ENCODE measurements around the gene TESK2.

The TESK2 gene

GRCh38 chr1:45452503-45452902 lies 38.5 kb downstream of the TESK2 start:
- Histone ChIP-seq H3K27ac (no peak overlapping the region), H3K4me2 (no peak overlapping the region), H3K4me1 (ENCODE audit: low read depth, poor library complexity, severe bottlenecking) (no peaks in the 10 kb centered on the region), H3K79me2 (ENCODE audit: insufficient read depth, low read depth) (no peaks in the 10 kb centered on the region), H4K20me1 (ENCODE audit: insufficient read depth) (no peaks in the 10 kb centered on the region), H3K27me3 (ENCODE audit: insufficient read depth, low read depth) (no peaks in the 10 kb centered on the region), H2AFZ (ENCODE audit: low read depth) (no peak overlapping the region), H3K9ac (no peak overlapping the region), H3K36me3 (ENCODE audit: insufficient read depth) (no peaks in the 10 kb centered on the region), H3K4me3 (IDR thresholded peaks at IDR 0.05; ENCODE audit: insufficient read depth, low read depth, low read length) (no peak overlapping the region)
- TF ChIP-seq CTCF (conservative IDR thresholded peaks at IDR 0.05; ENCODE audit: low read depth, low read length), result no peak

- Histone ChIP-seq H3K4me1 (ENCODE audit: low read depth, poor library complexity, severe bottlenecking) (no peaks in the 10 kb centered on the region), H3K27ac (no peak overlapping the region), H3K79me2 (ENCODE audit: insufficient read depth, low read depth) (no peaks in the 10 kb centered on the region), H2AFZ (ENCODE audit: low read depth) (no peak overlapping the region), H3K4me2 (no peak overlapping the region), H3K4me3 (IDR thresholded peaks at IDR 0.05; ENCODE audit: insufficient read depth, low read depth, low read length) (no peak overlapping the region), H3K9ac (no peak overlapping the region), H3K36me3 (ENCODE audit: insufficient read depth) (no peaks in the 10 kb centered on the region), H3K27me3 (ENCODE audit: insufficient read depth, low read depth) (no peaks in the 10 kb centered on the region), H4K20me1 (ENCODE audit: insufficient read depth) (no peaks in the 10 kb centered on the region)
- TF ChIP-seq CTCF (conservative IDR thresholded peaks at IDR 0.05; ENCODE audit: low read depth, low read length), result no peak
These were observed 42.6 kb downstream of the TESK2 start for GRCh38 chr1:45448357-45448756.

GRCh38 chr1:45446950-45447672 lies 43.9 kb downstream of the TESK2 start:
- H3K4me1 ChIP-seq (ENCODE audit: low read depth, poor library complexity, severe bottlenecking), result no peaks in the 10 kb centered on the region
- no peaks in the 10 kb centered on the region for H3K27me3 ChIP-seq (ENCODE audit: insufficient read depth, low read depth)
- H3K79me2 ChIP-seq (ENCODE audit: insufficient read depth, low read depth), result no peaks in the 10 kb centered on the region
- H3K27ac ChIP-seq, result no peak overlapping the region
- no peaks in the 10 kb centered on the region for H4K20me1 ChIP-seq (ENCODE audit: insufficient read depth)
- no peak overlapping the region for H3K4me2 ChIP-seq
- H3K4me3 ChIP-seq (IDR thresholded peaks at IDR 0.05; ENCODE audit: insufficient read depth, low read depth, low read length), result no peak overlapping the region
- no peak for TF ChIP-seq CTCF (conservative IDR thresholded peaks at IDR 0.05; ENCODE audit: low read depth, low read length)
- no peak overlapping the region for H3K9ac ChIP-seq
- H3K36me3 ChIP-seq (ENCODE audit: insufficient read depth), result no peaks in the 10 kb centered on the region
- H2AFZ ChIP-seq (ENCODE audit: low read depth), result no peak overlapping the region

- H3K4me1 ChIP-seq (ENCODE audit: low read depth, poor library complexity, severe bottlenecking), result no peaks in the 10 kb centered on the region
- no peak for TF ChIP-seq CTCF (conservative IDR thresholded peaks at IDR 0.05; ENCODE audit: low read depth, low read length)
- H3K4me3 ChIP-seq (IDR thresholded peaks at IDR 0.05; ENCODE audit: insufficient read depth, low read depth, low read length), result no peak overlapping the region
- no peaks in the 10 kb centered on the region for H3K36me3 ChIP-seq (ENCODE audit: insufficient read depth)
- no peak overlapping the region for H3K9ac ChIP-seq
- H3K27ac ChIP-seq, result no peak overlapping the region
- no peaks in the 10 kb centered on the region for H4K20me1 ChIP-seq (ENCODE audit: insufficient read depth)
- H3K27me3 ChIP-seq (ENCODE audit: insufficient read depth, low read depth), result no peaks in the 10 kb centered on the region
- no peak overlapping the region for H2AFZ ChIP-seq (ENCODE audit: low read depth)
- no peak overlapping the region for H3K4me2 ChIP-seq
- H3K79me2 ChIP-seq (ENCODE audit: insufficient read depth, low read depth), result no peaks in the 10 kb centered on the region
These were observed 44.4 kb downstream of the TESK2 start for GRCh38 chr1:45446530-45446929.
